DND-41 (cell line): ENCODE data around the gene SLC25A26.

Experiments
- EZH2 ChIP-seq: IDR thresholded peaks from 3 replicates; pipeline ENCODE4 v1.6.1; 2012; ENCODE audit warnings: borderline replicate concordance, low read depth, mild to moderate bottlenecking, moderate library complexity, low read length, inconsistent platforms; ENCODE audit not compliant: severe bottlenecking
- TF ChIP-seq, protein P1 (sequence below): IDR thresholded peaks from 2 replicates; pipeline ENCODE4 v1.5.1; 2012; ENCODE audit warnings: borderline replicate concordance, low read length, moderate library complexity, mild to moderate bottlenecking; ENCODE audit not compliant: poor library complexity, severe bottlenecking; ENCODE audit errors: extremely low read depth

- TF ChIP-seq, protein P1, sequence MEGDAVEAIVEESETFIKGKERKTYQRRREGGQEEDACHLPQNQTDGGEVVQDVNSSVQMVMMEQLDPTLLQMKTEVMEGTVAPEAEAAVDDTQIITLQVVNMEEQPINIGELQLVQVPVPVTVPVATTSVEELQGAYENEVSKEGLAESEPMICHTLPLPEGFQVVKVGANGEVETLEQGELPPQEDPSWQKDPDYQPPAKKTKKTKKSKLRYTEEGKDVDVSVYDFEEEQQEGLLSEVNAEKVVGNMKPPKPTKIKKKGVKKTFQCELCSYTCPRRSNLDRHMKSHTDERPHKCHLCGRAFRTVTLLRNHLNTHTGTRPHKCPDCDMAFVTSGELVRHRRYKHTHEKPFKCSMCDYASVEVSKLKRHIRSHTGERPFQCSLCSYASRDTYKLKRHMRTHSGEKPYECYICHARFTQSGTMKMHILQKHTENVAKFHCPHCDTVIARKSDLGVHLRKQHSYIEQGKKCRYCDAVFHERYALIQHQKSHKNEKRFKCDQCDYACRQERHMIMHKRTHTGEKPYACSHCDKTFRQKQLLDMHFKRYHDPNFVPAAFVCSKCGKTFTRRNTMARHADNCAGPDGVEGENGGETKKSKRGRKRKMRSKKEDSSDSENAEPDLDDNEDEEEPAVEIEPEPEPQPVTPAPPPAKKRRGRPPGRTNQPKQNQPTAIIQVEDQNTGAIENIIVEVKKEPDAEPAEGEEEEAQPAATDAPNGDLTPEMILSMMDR, result no peak
- TF ChIP-seq EZH2, result no peak
These were observed 175.5 kb downstream of the SLC25A26 start for GRCh38 chr3:66396161-66396760.
